ENCODE data around the gene RAD54L2.
"Not testable (repeated sequence)": the region's sequence is repeated elsewhere in the genome, so short reads cannot be mapped to it uniquely, and the experiment has no call there.

The RAD54L2 gene

DNA sequence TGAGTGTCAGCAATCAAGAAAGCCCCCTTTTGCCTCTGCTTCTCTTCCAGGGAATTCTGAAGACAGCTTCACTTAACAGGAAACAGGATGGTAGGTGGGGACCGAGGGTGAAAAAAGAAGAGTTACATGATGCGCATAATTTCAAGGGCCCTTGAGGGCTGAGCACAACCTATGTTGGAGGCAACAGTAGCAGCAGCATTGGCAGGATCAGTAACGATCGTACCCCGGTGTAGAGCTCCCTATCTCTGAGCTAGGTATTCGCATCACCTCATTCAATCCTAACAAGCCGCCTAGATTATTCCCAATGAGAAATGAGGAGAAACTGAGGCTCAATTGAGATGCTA, 432 bp upstream of the RAD54L2 start:
- Histone ChIP-seq H3K4me1 (ENCODE audit: control insufficient read depth, low read length) (peaks cover 22% of the 10 kb centered on the region), H3K9me2 (replicated peaks; ENCODE audit: control insufficient read depth, low read length) (no peaks in the 10 kb centered on the region), H3F3A (ENCODE audit: control insufficient read depth, insufficient read depth) (0 out of 2 replicates have a peak, but pooled peaks cover 3% of the 10 kb centered on the region), H3K27me3 (ENCODE audit: control insufficient read depth, low read length) (no peaks in the 10 kb centered on the region), H3K36me3 (ENCODE audit: control insufficient read depth, low read length) (peaks cover 14% of the 10 kb centered on the region), H3K4me3 (ENCODE audit: low read length) (peak overlapping the region; percentile 91), H3K27ac (ENCODE audit: low read depth, low read length) (no peak overlapping the region), H4K20me1 (ENCODE audit: control insufficient read depth, insufficient read depth, low read depth, low read length) (no peaks in the 10 kb centered on the region), H3K9me3 (ENCODE audit: control insufficient read depth, insufficient read depth, low read length) (no peaks in the 10 kb centered on the region), H3K79me2 (ENCODE audit: control insufficient read depth, low read length) (peaks cover 45% of the 10 kb centered on the region), H3K4me2 (ENCODE audit: low read length) (peak overlapping the region; percentile 70)
- no peak for TF ChIP-seq EZH2phosphoT487 (IDR thresholded peaks at IDR 0.05; ENCODE audit: borderline replicate concordance, low read length)
- TF ChIP-seq, protein P1, sequence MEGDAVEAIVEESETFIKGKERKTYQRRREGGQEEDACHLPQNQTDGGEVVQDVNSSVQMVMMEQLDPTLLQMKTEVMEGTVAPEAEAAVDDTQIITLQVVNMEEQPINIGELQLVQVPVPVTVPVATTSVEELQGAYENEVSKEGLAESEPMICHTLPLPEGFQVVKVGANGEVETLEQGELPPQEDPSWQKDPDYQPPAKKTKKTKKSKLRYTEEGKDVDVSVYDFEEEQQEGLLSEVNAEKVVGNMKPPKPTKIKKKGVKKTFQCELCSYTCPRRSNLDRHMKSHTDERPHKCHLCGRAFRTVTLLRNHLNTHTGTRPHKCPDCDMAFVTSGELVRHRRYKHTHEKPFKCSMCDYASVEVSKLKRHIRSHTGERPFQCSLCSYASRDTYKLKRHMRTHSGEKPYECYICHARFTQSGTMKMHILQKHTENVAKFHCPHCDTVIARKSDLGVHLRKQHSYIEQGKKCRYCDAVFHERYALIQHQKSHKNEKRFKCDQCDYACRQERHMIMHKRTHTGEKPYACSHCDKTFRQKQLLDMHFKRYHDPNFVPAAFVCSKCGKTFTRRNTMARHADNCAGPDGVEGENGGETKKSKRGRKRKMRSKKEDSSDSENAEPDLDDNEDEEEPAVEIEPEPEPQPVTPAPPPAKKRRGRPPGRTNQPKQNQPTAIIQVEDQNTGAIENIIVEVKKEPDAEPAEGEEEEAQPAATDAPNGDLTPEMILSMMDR (IDR thresholded peaks at IDR 0.05; ENCODE audit: low read depth, low read length, poor library complexity, severe bottlenecking): no peak

GRCh38 chr3:51539291-51539941, 897 bp downstream of the RAD54L2 start:
- Histone ChIP-seq H3K9me3 (ENCODE audit: control insufficient read depth, insufficient read depth, low read length) (no peaks in the 10 kb centered on the region), H3K27me3 (ENCODE audit: control insufficient read depth, low read length) (no peaks in the 10 kb centered on the region), H3K36me3 (ENCODE audit: control insufficient read depth, low read length) (peaks cover 23% of the 10 kb centered on the region), H3F3A (ENCODE audit: control insufficient read depth, insufficient read depth) (0 out of 2 replicates have a peak, but pooled peaks cover 3% of the 10 kb centered on the region), H3K79me2 (ENCODE audit: control insufficient read depth, low read length) (peaks cover 52% of the 10 kb centered on the region), H3K9me2 (replicated peaks; ENCODE audit: control insufficient read depth, low read length) (no peaks in the 10 kb centered on the region), H3K4me1 (ENCODE audit: control insufficient read depth, low read length) (peaks cover 22% of the 10 kb centered on the region), H3K4me2 (ENCODE audit: low read length) (peak overlapping the region; percentile 70), H4K20me1 (ENCODE audit: control insufficient read depth, insufficient read depth, low read depth, low read length) (no peaks in the 10 kb centered on the region), H3K4me3 (ENCODE audit: low read length) (peak overlapping the region; percentile 91), H3K27ac (ENCODE audit: low read depth, low read length) (no peak overlapping the region)
- TF ChIP-seq, protein P1 (IDR thresholded peaks at IDR 0.05; ENCODE audit: low read depth, low read length, poor library complexity, severe bottlenecking): no peak
- no peak for TF ChIP-seq EZH2phosphoT487 (IDR thresholded peaks at IDR 0.05; ENCODE audit: borderline replicate concordance, low read length)

GRCh38 chr3:51542596-51542995, 4.1 kb downstream of the RAD54L2 start:
- not testable (repeated sequence) for H4K20me1 ChIP-seq (ENCODE audit: control insufficient read depth, insufficient read depth, low read depth, low read length); H3K9me3 ChIP-seq (ENCODE audit: control insufficient read depth, insufficient read depth, low read length); H3K4me2 ChIP-seq (ENCODE audit: low read length); H3K27me3 ChIP-seq (ENCODE audit: control insufficient read depth, low read length); H3K9me2 ChIP-seq (replicated peaks; ENCODE audit: control insufficient read depth, low read length); H3K4me3 ChIP-seq (ENCODE audit: low read length); H3K27ac ChIP-seq (ENCODE audit: low read depth, low read length); H3F3A ChIP-seq (ENCODE audit: control insufficient read depth, insufficient read depth)
- Histone ChIP-seq H3K4me1 (ENCODE audit: control insufficient read depth, low read length) (peaks cover 21% of the 10 kb centered on the region), H3K79me2 (ENCODE audit: control insufficient read depth, low read length) (peaks cover 63% of the 10 kb centered on the region), H3K36me3 (ENCODE audit: control insufficient read depth, low read length) (peaks cover 28% of the 10 kb centered on the region)

- H3K79me2 ChIP-seq (ENCODE audit: control insufficient read depth, low read length): peaks cover 50% of the 10 kb centered on the region
- H3K4me1 ChIP-seq (ENCODE audit: control insufficient read depth, low read length): peaks cover 13% of the 10 kb centered on the region
- H4K20me1 ChIP-seq (ENCODE audit: control insufficient read depth, insufficient read depth, low read depth, low read length): no peaks in the 10 kb centered on the region
- no peaks in the 10 kb centered on the region for H3K9me3 ChIP-seq (ENCODE audit: control insufficient read depth, insufficient read depth, low read length)
- no peaks in the 10 kb centered on the region for H3F3A ChIP-seq (ENCODE audit: control insufficient read depth, insufficient read depth)
- no peak overlapping the region for H3K4me2 ChIP-seq (ENCODE audit: low read length)
- H3K27ac ChIP-seq (ENCODE audit: low read depth, low read length): no peak overlapping the region
- TF ChIP-seq, protein P1 (IDR thresholded peaks at IDR 0.05; ENCODE audit: low read depth, low read length, poor library complexity, severe bottlenecking): no peak
- TF ChIP-seq EZH2phosphoT487 (IDR thresholded peaks at IDR 0.05; ENCODE audit: borderline replicate concordance, low read length): no peak
- H3K4me3 ChIP-seq (ENCODE audit: low read length): no peak overlapping the region
- H3K27me3 ChIP-seq (ENCODE audit: control insufficient read depth, low read length): no peaks in the 10 kb centered on the region
- no peaks in the 10 kb centered on the region for H3K9me2 ChIP-seq (replicated peaks; ENCODE audit: control insufficient read depth, low read length)
- H3K36me3 ChIP-seq (ENCODE audit: control insufficient read depth, low read length): peaks cover 28% of the 10 kb centered on the region
These were observed 5.7 kb downstream of the RAD54L2 start for GRCh38 chr3:51544011-51544775.

All from DOHH2 (cell line).